GM12878 (cell line): Measurements from ENCODE around the gene FBXW7. TPM values are rescaled to one million over a fixed set of nuclear protein-coding genes. Genes with fewer than 3 reads are reported as not detected.
A peak's percentile ranks its signal among the peaks of the same experiment; 100 is the strongest.

ENCODE experiments used
- ATAC-seq: fragments of 200-7000 bp; cut with Tn5 transposase; 3 replicates; pipeline ENCODE4 v1.9.1; 2020; ENCODE audit warnings: mild to moderate bottlenecking, moderate library complexity
- BruUV-seq: library from RNA; stranded (reverse); fragments of 400-500 nt; replicated peaks from 2 replicates; lab custom pipeline; 2021; lab: Mats Ljungman, UMichigan
- CTCF ChIA-PET: fragments of 300-600 bp; sonication (Branson Sonifier 250); formaldehyde crosslinking; extraction: SDS; loops from one replicate; lab custom pipeline; 2021; ENCODE audit warnings: inconsistent platforms; lab: Yijun Ruan, JAX
- POLR2A ChIA-PET: fragments of 350-600 bp; formaldehyde crosslinking; extraction: SDS; loops from one replicate; lab custom pipeline; 2021; ENCODE audit warnings: inconsistent platforms; lab: Charles Lee
- RAD21 ChIA-PET: fragments of 300-600 bp; sonication (Branson Sonifier 250); formaldehyde crosslinking; loops from one replicate; lab custom pipeline; 2023; ENCODE audit warnings: antibody characterized with exemption; ENCODE audit not compliant: unreplicated experiment; lab: Charles Lee
- SMC1A ChIA-PET: fragments of 300-600 bp; sonication (Branson Sonifier 250); formaldehyde crosslinking; loops from one replicate; lab custom pipeline; 2023; ENCODE audit not compliant: unreplicated experiment, uncharacterized antibody; lab: Charles Lee
- DNase-seq: peaks from one replicate; pipeline ENCODE4 v3.0.0-alpha.2; 2011; ENCODE audit warnings: low read depth, low spot score
- FAIRE-seq: peaks from 3 replicates; lab custom pipeline; 2011; peaks lifted over from hg19 to GRCh38; lab: Jason Lieb, UNC
- H2AFZ ChIP-seq: 2 replicates; pipeline ENCODE4 v1.6.0; 2011; ENCODE audit warnings: low read depth, low read length, control low read depth; ENCODE audit not compliant: control insufficient read depth
- H3K27ac ChIP-seq: 2 replicates; pipeline ENCODE4 v1.5.1; 2011; ENCODE audit warnings: control low read depth; ENCODE audit not compliant: control insufficient read depth, insufficient read depth
- H3K27me3 ChIP-seq, 2 experiments: replicated peaks in 1 of 2; 2 replicates each; pipeline versions ENCODE4 v1.6.0 to v1.6.1; 2011; ENCODE audit warnings: low read length in 1 of 2; ENCODE audit not compliant: control insufficient read depth in 2 of 2, insufficient read depth in 2 of 2
- H3K36me3 ChIP-seq, 2 experiments: 2 replicates each; pipeline ENCODE4 v1.5.1; 2011; ENCODE audit warnings: low read length in 1 of 2; ENCODE audit not compliant: control insufficient read depth in 2 of 2, insufficient read depth in 2 of 2
- H3K4me1 ChIP-seq: 2 replicates; pipeline ENCODE4 v1.6.1; 2011; ENCODE audit warnings: mild to moderate bottlenecking, low read length, moderate library complexity, mixed read lengths; ENCODE audit not compliant: control insufficient read depth, insufficient read depth
- H3K4me2 ChIP-seq: 2 replicates; pipeline ENCODE4 v1.6.0; 2011; ENCODE audit warnings: control low read depth; ENCODE audit not compliant: control insufficient read depth, insufficient read depth
- H3K4me3 ChIP-seq: fragments of 200-600 bp; sonication (generic); 2 replicates; pipeline ENCODE4 v1.5.1; 2016
- H3K79me2 ChIP-seq: 2 replicates; pipeline ENCODE4 v1.6.0; 2011; ENCODE audit warnings: low read length; ENCODE audit not compliant: control insufficient read depth, insufficient read depth
- H3K9ac ChIP-seq: 2 replicates; pipeline ENCODE4 v1.8.0; 2011; ENCODE audit warnings: low read length, control low read depth, mixed read lengths; ENCODE audit not compliant: control insufficient read depth, insufficient read depth
- H3K9me3 ChIP-seq: replicated peaks from 3 replicates; pipeline ENCODE4 v1.5.1; 2011; ENCODE audit warnings: mild to moderate bottlenecking, low read length; ENCODE audit not compliant: control insufficient read depth, insufficient read depth
- H4K20me1 ChIP-seq: 2 replicates; pipeline ENCODE4 v1.6.0; 2011; ENCODE audit not compliant: control insufficient read depth, insufficient read depth
- ASH2L ChIP-seq: fragments of 300-600, 200-600 bp; sonication (generic); IDR thresholded peaks from 2 replicates; pipeline ENCODE4 v1.6.1; 2017; ENCODE audit warnings: low read depth, mild to moderate bottlenecking, borderline replicate concordance
- ATF7 ChIP-seq: fragments of 450-650 bp; IDR thresholded peaks from 2 replicates; pipeline ENCODE4 v1.6.1; 2016; ENCODE audit warnings: low read depth, mild to moderate bottlenecking
- BCL11A ChIP-seq: IDR thresholded peaks from 2 replicates; pipeline ENCODE4 v1.6.1; 2011; ENCODE audit warnings: low read depth, low read length
- EED ChIP-seq: sonication (generic); IDR thresholded peaks from 2 replicates; pipeline ENCODE4 v1.6.1; 2016; ENCODE audit warnings: antibody characterized with exemption, low read depth
- FOXK2 ChIP-seq: fragments of 450-650 bp; IDR thresholded peaks from 2 replicates; pipeline ENCODE4 v1.6.1; 2017; ENCODE audit warnings: mild to moderate bottlenecking, moderate library complexity
- FOXM1 ChIP-seq: IDR thresholded peaks from 2 replicates; pipeline ENCODE4 v1.6.1; 2012; ENCODE audit warnings: low read depth, mild to moderate bottlenecking, inconsistent platforms, low read length, moderate library complexity
- IKZF2 ChIP-seq, 2 experiments: fragments of 450-650 bp; IDR thresholded peaks; 2 replicates each; pipeline ENCODE4 v1.6.1; 2017; ENCODE audit warnings: mild to moderate bottlenecking in 2 of 2, moderate library complexity in 2 of 2
- NR2C1 ChIP-seq: fragments of 450-650 bp; IDR thresholded peaks from 2 replicates; pipeline ENCODE4 v1.6.1; 2017; ENCODE audit warnings: antibody characterized with exemption, mild to moderate bottlenecking, moderate library complexity
- POLR2AphosphoS2 ChIP-seq: IDR thresholded peaks from 2 replicates; pipeline ENCODE4 v1.6.1; 2011; ENCODE audit warnings: low read depth, mild to moderate bottlenecking, low read length, improper control_type of control experiment, moderate library complexity
- STAT1 ChIP-seq: fragments of 450-650 bp; conservative IDR thresholded peaks from 2 replicates; pipeline ENCODE4 v1.6.1; 2014; ENCODE audit warnings: antibody characterized with exemption, mild to moderate bottlenecking
- TCF12 ChIP-seq: IDR thresholded peaks from 2 replicates; pipeline ENCODE4 v1.6.1; 2011; ENCODE audit warnings: low read depth, mild to moderate bottlenecking, low read length
- USF1 ChIP-seq: IDR thresholded peaks from 2 replicates; pipeline ENCODE4 v1.6.1; 2011; ENCODE audit warnings: borderline replicate concordance, low read depth, mild to moderate bottlenecking, moderate library complexity, mixed read lengths, low read length; ENCODE audit not compliant: insufficient read depth; ENCODE audit errors: extremely low read length
- ZNF24 ChIP-seq: fragments of 450-650 bp; IDR thresholded peaks from 2 replicates; pipeline ENCODE4 v1.6.1; 2017; ENCODE audit warnings: antibody characterized with exemption, mild to moderate bottlenecking
- WGBS: methylation state at CpG from one replicate; pipeline ENCODE4 v1.1.6; 2016; ENCODE audit warnings: low lambda C conversion rate; ENCODE audit not compliant: insufficient replicate concordance, insufficient coverage; ENCODE audit errors: missing lambda C conversion rate; 5-methylcytosine and 5-hydroxymethylcytosine counted together
- in situ Hi-C: fragments of 300-500 bp; cut with MboI; formaldehyde crosslinking; loops from 9 replicates; pipeline ENCODE4 v1.14.3; 2018; ENCODE audit warnings: mixed read lengths
- intact Hi-C: fragments of 100-400 bp; cut with micrococcal nuclease; formaldehyde crosslinking; loops from one replicate; pipeline ENCODE4 v1.14.2; 2022; ENCODE audit not compliant: unreplicated experiment
- polyA plus RNA-seq, 11 experiments: library from polyadenylated mRNA; depleted of rRNA in 4 of 11; unstranded in 6 of 11; stranded (reverse) in 5 of 11; fragments of >200 nt; fragmentation: Nextera tagmentation in 4 of 11; fragmentation: Illumina TruSeq in 1 of 11; extraction: Ambion mirVana in 4 of 11; extraction: Trizol in 1 of 11; gene quantifications; 1 replicate in 1 of 11; 2 replicates in 10 of 11; pipeline versions ENCODE4 v1.2.1 to v1.2.3, GENCODE V29; 2011 to 2016; ENCODE audit warnings: inconsistent platforms in 2 of 11, missing spikeins in 2 of 11, low read depth in 1 of 11
- total RNA-seq, 4 experiments: library from RNA; depleted of rRNA in 3 of 4; stranded (reverse); fragments of >200 nt in 3 of 4; fragmentation: Illumina TruSeq in 1 of 4; extraction: Trizol in 1 of 4; gene quantifications; 2 replicates each; pipeline versions ENCODE4 v1.2.1 to v1.2.3, GENCODE V29; 2013 to 2021

FBXW7 gene
- total and polyA plus RNA-seq, 10 of the 15 experiments (the other 5 are each of a cell fraction or from before 2014, with no cell fraction given) = 35.8 to 118 (median 47.2) TPM

DNA sequence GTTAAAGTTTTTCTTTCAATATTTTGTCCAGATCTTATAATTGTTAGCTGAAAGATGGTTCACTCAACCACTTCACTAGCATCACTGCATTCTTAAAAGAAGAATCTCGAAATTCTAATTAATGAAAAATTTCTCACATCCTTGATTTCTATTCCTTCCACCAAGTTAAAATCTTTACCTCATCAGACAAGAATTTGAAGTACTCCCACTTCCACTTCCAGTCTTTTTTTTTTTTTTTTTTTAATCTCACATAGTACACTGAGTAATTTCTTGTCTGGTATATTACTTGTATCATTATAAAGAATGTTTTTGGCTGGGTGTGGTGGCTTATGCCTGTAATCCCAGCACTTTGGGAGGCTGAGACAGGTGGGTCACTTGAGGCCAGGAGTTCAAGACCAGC lies 73.2 kb downstream of the FBXW7 start:
- BruUV-seq = no TSS peak
- Histone ChIP-seq H3K4me3 (no peak overlapping the region), H4K20me1 (no peaks in the 10 kb centered on the region), H3K9me3 (no peaks in the 10 kb centered on the region; the same call in 1 of the 3 replicates), H3K79me2 (peaks cover 69% of the 10 kb centered on the region), H3K27me3 (no peaks in the 10 kb centered on the region), H3K9ac (no peak overlapping the region), H3K36me3 (peaks cover 0 to 3% of the 10 kb centered on the region in 2 experiments; a peak in 1 of 4 replicates), H3K4me2 (peak overlapping the region; percentile 73), H2AFZ (no peak overlapping the region), H3K4me1 (peaks cover 54% of the 10 kb centered on the region), H3K27ac (peak overlapping the region; percentile 41)
- CTCF ChIA-PET = interaction anchor here (0.7 to 1.8 kb wide), 7 partner anchors 11 to 177 kb away, joined by 3 to 5 read pairs (median 4); no protein-coding TSS in a partner anchor
- in situ Hi-C loops = no loop called here
- POLR2A ChIA-PET = interaction anchor here (0.7 to 1.0 kb wide), 2 partner anchors 36 to 72 kb away, joined by 3 to 5 read pairs; no protein-coding TSS in a partner anchor
- TF ChIP-seq POLR2AphosphoS2 = no peak
- TF ChIP-seq NR2C1 = no peak
- no peak for TF ChIP-seq ZNF24
- TF ChIP-seq STAT1 = no peak
- TF ChIP-seq FOXK2 = no peak
- TF ChIP-seq EED = no peak
- intact Hi-C loops = loop anchor here (2.0 to 5.0 kb wide), 3 partner anchors 22 to 176 kb away; no protein-coding TSS in a partner anchor
- RAD21 ChIA-PET = interaction anchor here (0.6 to 5.5 kb wide), 3 partner anchors 39 to 178 kb away, joined by 3 to 90 read pairs (median 3); no protein-coding TSS in a partner anchor
- SMC1A ChIA-PET = interaction anchor here (0.6 to 9.2 kb wide), 8 partner anchors 21 to 200 kb away, joined by 3 to 227 read pairs (median 4); no protein-coding TSS in a partner anchor
- WGBS = 55% methylated on average over 1 of the region's 1 CpG
- ATAC-seq = no peak
- no peak for DNase-seq
- no peak for FAIRE-seq

DNA sequence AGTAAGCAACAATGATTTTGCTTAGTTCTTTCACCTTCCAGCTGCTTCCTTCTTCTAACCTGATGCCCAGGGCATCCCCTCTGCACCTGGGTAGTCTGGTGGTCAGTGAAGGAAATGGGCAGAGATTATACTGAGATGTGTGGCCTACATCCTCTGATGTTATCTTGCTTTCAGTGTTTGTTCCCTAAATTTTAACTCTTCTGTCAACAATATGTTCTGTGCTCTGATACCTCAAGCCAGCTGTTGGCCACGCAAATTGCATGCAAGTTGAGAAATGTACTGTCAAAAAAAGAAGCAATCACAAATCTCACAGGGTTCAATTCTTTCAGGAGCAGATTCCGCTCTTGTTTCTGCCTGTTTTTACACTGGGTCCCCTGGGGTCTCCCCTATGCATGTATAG lies 73.8 kb downstream of the FBXW7 start:
- WGBS = 0% methylated on average over 2 of the region's 2 CpGs
- FAIRE-seq (peak; percentile 18), ATAC-seq (peak; percentile 75), DNase-seq (peak; percentile 64)
- intact Hi-C loops (loop anchor here (2.0 to 5.0 kb wide), 3 partner anchors 23 to 177 kb away; no protein-coding TSS in a partner anchor), in situ Hi-C loops (no loop called here)
- H3K4me1 ChIP-seq = peaks cover 54% of the 10 kb centered on the region
- peaks cover 70% of the 10 kb centered on the region for H3K79me2 ChIP-seq
- ChIA-PET SMC1A (interaction anchor here (0.6 to 9.2 kb wide), 9 partner anchors 24 to 217 kb away, joined by 3 to 227 read pairs (median 5); no protein-coding TSS in a partner anchor), CTCF (interaction anchor here (0.6 to 2.2 kb wide), 7 partner anchors 10 to 63 kb away, joined by 3 to 11 read pairs (median 4); no protein-coding TSS in a partner anchor), POLR2A (interaction anchor here (0.7 to 1.0 kb wide), 3 partner anchors 37 to 72 kb away, joined by 3 to 5 read pairs (median 3); no protein-coding TSS in a partner anchor), RAD21 (interaction anchor here (0.7 to 5.5 kb wide), 3 partner anchors 40 to 179 kb away, joined by 3 to 90 read pairs (median 39); no protein-coding TSS in a partner anchor)
- H3K9ac ChIP-seq = no peak overlapping the region
- H3K4me3 ChIP-seq = 0 out of 2 replicates have a peak overlapping the region, but pooled peaks have one; percentile 42
- BruUV-seq = no TSS peak
- H3K27ac ChIP-seq = peak overlapping the region; percentile 41
- no peak overlapping the region for H2AFZ ChIP-seq
- peak overlapping the region; percentile 73 for H3K4me2 ChIP-seq
- H3K36me3 ChIP-seq = peaks cover 0 to 2% of the 10 kb centered on the region in 2 experiments; a peak in 1 of 4 replicates
- no peaks in the 10 kb centered on the region for H3K27me3 ChIP-seq
- H3K9me3 ChIP-seq = no peaks in the 10 kb centered on the region; the same call in 2 of the 3 replicates
- no peaks in the 10 kb centered on the region for H4K20me1 ChIP-seq
- TF ChIP-seq ZNF24 (0 out of 2 replicates have a peak, but pooled peaks have one; percentile 32), ATF7 (no peak), BCL11A (peak; percentile 62; the same call in 1 of the 2 replicates), USF1 (no peak), IKZF2 (IDR thresholded peaks at IDR 0.05) (peak; percentile 52 to 62; a peak in 2 of 4 replicates), TCF12 (peak; percentile 64), ASH2L (no peak), EED (peak; percentile 34; the same call in 1 of the 2 replicates), FOXM1 (0 out of 2 replicates have a peak, but pooled peaks have one; percentile 13)
